ENCODE results near the gene VTI1A. TPM values are rescaled to one million over a fixed set of nuclear protein-coding genes. Genes with fewer than 3 reads are reported as not detected.

VTI1A gene
- polyA plus RNA-seq, 1 of the 3 experiments (the other 2 are of a cell fraction): 8.3 TPM

- H3K4me2 ChIP-seq: peak overlapping the region; percentile 8; the same call in 1 of the 2 replicates
- peak overlapping the region in 1 of 2 experiments; percentile 43; a peak in 1 of 4 replicates for H3K27ac ChIP-seq (ENCODE audit: low read depth in 2 of 2, low read length in 1 of 2)
These were observed 332.2 kb downstream of the VTI1A start for GRCh38 chr10:112779025-112779770.

More at GRCh38 chr10:112779025-112779770, 332.2 kb downstream of the VTI1A start:
- Histone ChIP-seq H3F3A (replicated peaks; ENCODE audit: insufficient read depth) (peaks cover 10% of the 10 kb centered on the region), H3K4me3 (ENCODE audit: low read depth in 2 of 2, low read length in 1 of 2) (no peak overlapping the region), H4K20me1 (ENCODE audit: insufficient read depth) (no peaks in the 10 kb centered on the region), H3K79me2 (ENCODE audit: insufficient read depth) (no peaks in the 10 kb centered on the region), H3K9ac (no peak overlapping the region), H3K27me3 (ENCODE audit: insufficient read depth) (no peaks in the 10 kb centered on the region), H3K4me1 (ENCODE audit: control insufficient read depth in 1 of 2, insufficient read depth in 2 of 2, low read depth in 1 of 2, low read length in 1 of 2) (peaks cover 4 to 32% of the 10 kb centered on the region in 2 experiments; a peak in 3 of 4 replicates), H2AFZ (ENCODE audit: low read depth) (no peak overlapping the region), H3K9me3 (no peaks in the 10 kb centered on the region), H3K36me3 (replicated peaks in 1 of 2; ENCODE audit: control insufficient read depth in 1 of 2, insufficient read depth in 2 of 2, low read length in 1 of 2) (no peaks in the 10 kb centered on the region), H3K9me2 (no peaks in the 10 kb centered on the region)
- ChIA-PET POLR2A (no interaction called here), CTCF (interaction anchor here (0.7 to 1.6 kb wide), 2 partner anchors 16 to 606 kb away, joined by 3 to 5 read pairs; no protein-coding TSS in a partner anchor)
- TF ChIP-seq RCOR1 (IDR thresholded peaks at IDR 0.05; ENCODE audit: low read length): no peak
- no peak for TF ChIP-seq EZH2phosphoT487 (IDR thresholded peaks at IDR 0.05; ENCODE audit: borderline replicate concordance, low read depth)
- no peak for TF ChIP-seq ELF1 (IDR thresholded peaks at IDR 0.05)
- no peak for TF ChIP-seq MXI1 (IDR thresholded peaks at IDR 0.05; ENCODE audit: low read depth, low read length)
- no peak for TF ChIP-seq CHD2 (IDR thresholded peaks at IDR 0.05; ENCODE audit: low read length, partially characterized antibody)
- TF ChIP-seq FOXJ3 (CRISPR knock-in tag; IDR thresholded peaks at IDR 0.05): no peak
- TF ChIP-seq NFIC (IDR thresholded peaks at IDR 0.05; ENCODE audit: borderline replicate concordance): no peak
- no peak for TF ChIP-seq RXRA (IDR thresholded peaks at IDR 0.05; ENCODE audit: borderline replicate concordance, low read depth)
- no peak for TF ChIP-seq SMC3 (IDR thresholded peaks at IDR 0.05; ENCODE audit: low read depth, low read length)
- no peak for TF ChIP-seq JUND (IDR thresholded peaks at IDR 0.05)
- TF ChIP-seq SIN3A (IDR thresholded peaks at IDR 0.05; ENCODE audit: borderline replicate concordance, low read depth, low read length): no peak
- no peak for TF ChIP-seq PBX3 (IDR thresholded peaks at IDR 0.05)
- TF ChIP-seq ZBTB33 (IDR thresholded peaks at IDR 0.05; ENCODE audit: borderline replicate concordance, low read depth): no peak
- TF ChIP-seq GATA2 (CRISPR knock-in tag; IDR thresholded peaks at IDR 0.05): no peak
- 68% methylated on average over 7 of the region's 7 CpGs for WGBS (ENCODE audit: low lambda C conversion rate)
- no peak for DNase-seq
